ENCODE data around the gene FRMD6. TPM values are rescaled to one million over a fixed set of nuclear protein-coding genes. Genes with fewer than 3 reads are reported as not detected.
A peak's percentile ranks its signal among the peaks of the same experiment; 100 is the strongest.

The FRMD6 gene
- total RNA-seq, 1 experiment from 2014 or later: 40.7 TPM

DNA sequence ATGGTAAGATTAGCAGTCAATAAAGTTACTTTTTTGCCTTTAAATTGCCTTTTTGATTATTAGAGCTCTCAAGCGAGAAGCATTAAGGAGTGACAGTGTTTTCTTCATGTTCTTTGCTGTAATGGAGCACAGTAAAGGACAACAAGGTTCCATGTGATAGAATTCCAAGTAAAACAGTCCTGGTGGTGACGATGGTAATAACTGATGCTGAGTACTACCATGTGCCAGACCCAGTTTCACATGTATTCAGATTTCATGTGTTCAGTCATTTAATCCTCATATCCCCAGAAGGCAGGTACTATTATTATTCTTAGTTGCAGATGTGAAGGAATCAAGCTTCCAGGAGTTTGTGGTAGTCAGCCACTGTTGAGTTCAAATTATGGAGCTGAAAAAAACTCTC is 79.0 kb downstream of the FRMD6 start:
- CTCF ChIA-PET: no interaction called here
- POLR2A ChIA-PET: no interaction called here
- Histone ChIP-seq H3K36me3 (ENCODE audit: control insufficient read depth, insufficient read depth, low read length) (peaks cover 9% of the 10 kb centered on the region), H3K4me3 (ENCODE audit: low read depth in 2 of 2, low read length in 2 of 2) (no peak overlapping the region), H3K9me3 (ENCODE audit: control insufficient read depth, insufficient read depth, low read depth, low read length) (no peaks in the 10 kb centered on the region), H3K27ac (ENCODE audit: low read length) (no peak overlapping the region), H3K27me3 (ENCODE audit: control insufficient read depth, insufficient read depth, low read length) (no peaks in the 10 kb centered on the region), H3K4me1 (ENCODE audit: control insufficient read depth, insufficient read depth, low read length) (no peaks in the 10 kb centered on the region)
- ATAC-seq (no peak), DNase-seq (ENCODE audit: low read depth, low spot score) (no peak)
- in situ Hi-C loops (cut with HindIII; ENCODE audit: low pct_unique_long_range_greater_than_20kb, low sequenced_read_pairs): no loop called here
- BruUV-seq (replicated peaks): no TSS peak
- TF ChIP-seq, protein P1, sequence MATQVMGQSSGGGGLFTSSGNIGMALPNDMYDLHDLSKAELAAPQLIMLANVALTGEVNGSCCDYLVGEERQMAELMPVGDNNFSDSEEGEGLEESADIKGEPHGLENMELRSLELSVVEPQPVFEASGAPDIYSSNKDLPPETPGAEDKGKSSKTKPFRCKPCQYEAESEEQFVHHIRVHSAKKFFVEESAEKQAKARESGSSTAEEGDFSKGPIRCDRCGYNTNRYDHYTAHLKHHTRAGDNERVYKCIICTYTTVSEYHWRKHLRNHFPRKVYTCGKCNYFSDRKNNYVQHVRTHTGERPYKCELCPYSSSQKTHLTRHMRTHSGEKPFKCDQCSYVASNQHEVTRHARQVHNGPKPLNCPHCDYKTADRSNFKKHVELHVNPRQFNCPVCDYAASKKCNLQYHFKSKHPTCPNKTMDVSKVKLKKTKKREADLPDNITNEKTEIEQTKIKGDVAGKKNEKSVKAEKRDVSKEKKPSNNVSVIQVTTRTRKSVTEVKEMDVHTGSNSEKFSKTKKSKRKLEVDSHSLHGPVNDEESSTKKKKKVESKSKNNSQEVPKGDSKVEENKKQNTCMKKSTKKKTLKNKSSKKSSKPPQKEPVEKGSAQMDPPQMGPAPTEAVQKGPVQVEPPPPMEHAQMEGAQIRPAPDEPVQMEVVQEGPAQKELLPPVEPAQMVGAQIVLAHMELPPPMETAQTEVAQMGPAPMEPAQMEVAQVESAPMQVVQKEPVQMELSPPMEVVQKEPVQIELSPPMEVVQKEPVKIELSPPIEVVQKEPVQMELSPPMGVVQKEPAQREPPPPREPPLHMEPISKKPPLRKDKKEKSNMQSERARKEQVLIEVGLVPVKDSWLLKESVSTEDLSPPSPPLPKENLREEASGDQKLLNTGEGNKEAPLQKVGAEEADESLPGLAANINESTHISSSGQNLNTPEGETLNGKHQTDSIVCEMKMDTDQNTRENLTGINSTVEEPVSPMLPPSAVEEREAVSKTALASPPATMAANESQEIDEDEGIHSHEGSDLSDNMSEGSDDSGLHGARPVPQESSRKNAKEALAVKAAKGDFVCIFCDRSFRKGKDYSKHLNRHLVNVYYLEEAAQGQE (IDR thresholded peaks at IDR 0.05; ENCODE audit: insufficient read depth in 1 of 2, low read depth in 2 of 2, low read length in 1 of 2): no peak
- TF ChIP-seq SIN3A (IDR thresholded peaks at IDR 0.05; ENCODE audit: borderline replicate concordance, insufficient read depth, low read depth, low read length): no peak
- TF ChIP-seq, protein P2, sequence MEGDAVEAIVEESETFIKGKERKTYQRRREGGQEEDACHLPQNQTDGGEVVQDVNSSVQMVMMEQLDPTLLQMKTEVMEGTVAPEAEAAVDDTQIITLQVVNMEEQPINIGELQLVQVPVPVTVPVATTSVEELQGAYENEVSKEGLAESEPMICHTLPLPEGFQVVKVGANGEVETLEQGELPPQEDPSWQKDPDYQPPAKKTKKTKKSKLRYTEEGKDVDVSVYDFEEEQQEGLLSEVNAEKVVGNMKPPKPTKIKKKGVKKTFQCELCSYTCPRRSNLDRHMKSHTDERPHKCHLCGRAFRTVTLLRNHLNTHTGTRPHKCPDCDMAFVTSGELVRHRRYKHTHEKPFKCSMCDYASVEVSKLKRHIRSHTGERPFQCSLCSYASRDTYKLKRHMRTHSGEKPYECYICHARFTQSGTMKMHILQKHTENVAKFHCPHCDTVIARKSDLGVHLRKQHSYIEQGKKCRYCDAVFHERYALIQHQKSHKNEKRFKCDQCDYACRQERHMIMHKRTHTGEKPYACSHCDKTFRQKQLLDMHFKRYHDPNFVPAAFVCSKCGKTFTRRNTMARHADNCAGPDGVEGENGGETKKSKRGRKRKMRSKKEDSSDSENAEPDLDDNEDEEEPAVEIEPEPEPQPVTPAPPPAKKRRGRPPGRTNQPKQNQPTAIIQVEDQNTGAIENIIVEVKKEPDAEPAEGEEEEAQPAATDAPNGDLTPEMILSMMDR (IDR thresholded peaks at IDR 0.05): no peak
- TF ChIP-seq POLR2AphosphoS5 (IDR thresholded peaks at IDR 0.05; ENCODE audit: low read depth, low read length): no peak
- no peak for TF ChIP-seq TCF7L2 (IDR thresholded peaks at IDR 0.05; ENCODE audit: low read depth, low read length)
- intact Hi-C loops (cut with micrococcal nuclease; ENCODE audit: unreplicated experiment): no loop called here

DNA sequence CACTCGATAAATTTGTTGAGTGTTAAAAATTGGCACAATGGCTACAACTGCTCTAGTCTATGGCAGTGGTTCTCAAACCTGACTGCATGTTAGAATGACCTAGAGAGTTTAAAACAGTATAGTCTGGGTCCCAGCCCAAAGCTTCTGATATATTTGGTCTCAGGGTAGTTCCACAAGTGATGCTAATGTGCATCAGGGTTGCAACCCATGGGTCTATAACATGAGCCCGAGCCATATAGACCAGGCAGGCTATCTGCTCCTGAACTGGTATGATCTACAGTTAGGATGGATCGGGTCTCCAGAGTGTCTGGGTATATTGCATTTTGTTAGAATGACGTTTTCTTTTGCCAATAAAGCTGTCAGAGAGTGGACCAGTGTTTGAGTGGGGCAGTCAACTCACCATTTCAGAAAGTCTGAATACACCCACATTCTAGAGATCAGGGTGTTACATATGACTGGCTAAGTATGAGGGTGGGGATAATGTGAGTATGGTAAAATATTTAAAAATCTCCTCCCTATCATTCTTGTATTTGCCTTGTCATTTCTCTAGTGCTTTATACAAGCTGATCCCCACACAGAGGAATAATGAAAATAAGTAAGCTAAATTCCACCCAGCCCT is 80.9 kb downstream of the FRMD6 start:
- no peaks in the 10 kb centered on the region for H3K27me3 ChIP-seq (ENCODE audit: control insufficient read depth, insufficient read depth, low read length)
- H3K4me3 ChIP-seq (ENCODE audit: low read depth in 2 of 2, low read length in 2 of 2): no peak overlapping the region
- H3K9me3 ChIP-seq (ENCODE audit: control insufficient read depth, insufficient read depth, low read depth, low read length): no peaks in the 10 kb centered on the region
- ATAC-seq (peak; percentile 71), DNase-seq (ENCODE audit: low read depth, low spot score) (no peak)
- POLR2A ChIA-PET: no interaction called here
- CTCF ChIA-PET: no interaction called here
- BruUV-seq (replicated peaks): no TSS peak
- H3K4me1 ChIP-seq (ENCODE audit: control insufficient read depth, insufficient read depth, low read length): no peaks in the 10 kb centered on the region
- in situ Hi-C loops (cut with HindIII; ENCODE audit: low pct_unique_long_range_greater_than_20kb, low sequenced_read_pairs): no loop called here
- TF ChIP-seq, protein P1 (IDR thresholded peaks at IDR 0.05; ENCODE audit: insufficient read depth in 1 of 2, low read depth in 2 of 2, low read length in 1 of 2): no peak
- TF ChIP-seq, protein P2 (IDR thresholded peaks at IDR 0.05): no peak
- TF ChIP-seq TCF7L2 (IDR thresholded peaks at IDR 0.05; ENCODE audit: low read depth, low read length): no peak
- TF ChIP-seq SIN3A (IDR thresholded peaks at IDR 0.05; ENCODE audit: borderline replicate concordance, insufficient read depth, low read depth, low read length): no peak
- TF ChIP-seq POLR2AphosphoS5 (IDR thresholded peaks at IDR 0.05; ENCODE audit: low read depth, low read length): no peak
- H3K36me3 ChIP-seq (ENCODE audit: control insufficient read depth, insufficient read depth, low read length): peaks cover 4% of the 10 kb centered on the region
- intact Hi-C loops (cut with micrococcal nuclease; ENCODE audit: unreplicated experiment): no loop called here
- no peak overlapping the region for H3K27ac ChIP-seq (ENCODE audit: low read length)

All from Panc1 (cell line).